IPS-20b (cell line): ENCODE results near the gene GYG2.
"Not testable (repeated sequence)": the region's sequence is repeated elsewhere in the genome, so short reads cannot be mapped to it uniquely, and the experiment has no call there.

Experiments used
- H3K27ac ChIP-seq: one replicate; pipeline ENCODE4 v1.5.1; 2013; ENCODE audit warnings: low read length
- H3K27me3 ChIP-seq: 2 replicates; pipeline ENCODE4 v1.6.1; 2013; ENCODE audit warnings: mild to moderate bottlenecking, low read length, inconsistent platforms; ENCODE audit not compliant: insufficient read depth
- H3K36me3 ChIP-seq: 2 replicates; pipeline ENCODE4 v1.6.1; 2013; ENCODE audit warnings: low read depth, mild to moderate bottlenecking, inconsistent platforms, low read length, moderate library complexity; ENCODE audit not compliant: insufficient read depth
- H3K4me1 ChIP-seq: 2 replicates; pipeline ENCODE4 v1.6.1; 2013; ENCODE audit warnings: mild to moderate bottlenecking, control low read depth, inconsistent platforms, low read length, moderate library complexity; ENCODE audit not compliant: insufficient read depth
- H3K4me3 ChIP-seq: 2 replicates; pipeline ENCODE4 v1.5.1; 2013; ENCODE audit warnings: mild to moderate bottlenecking, low read length, inconsistent platforms
- H3K9ac ChIP-seq: 2 replicates; pipeline ENCODE4 v1.6.1; 2013; ENCODE audit warnings: low read depth, mild to moderate bottlenecking, inconsistent platforms, low read length, moderate library complexity
- H3K9me3 ChIP-seq: 2 replicates; pipeline ENCODE4 v1.6.1; 2013; ENCODE audit warnings: mild to moderate bottlenecking, low read depth, low read length, inconsistent platforms; ENCODE audit not compliant: insufficient read depth

GYG2 gene

GRCh38 chrX:2894885-2895292, 66.2 kb downstream of the GYG2 start:
- Histone ChIP-seq H3K4me1 (peaks cover 16% of the 10 kb centered on the region), H3K9me3 (no peaks in the 10 kb centered on the region), H3K36me3 (no peaks in the 10 kb centered on the region), H3K27ac (no peak overlapping the region), H3K4me3 (no peak overlapping the region), H3K9ac (no peak overlapping the region), H3K27me3 (no peaks in the 10 kb centered on the region)

- Histone ChIP-seq H3K36me3 (no peaks in the 10 kb centered on the region), H3K4me1 (peaks cover 12% of the 10 kb centered on the region; the same call in 1 of the 2 replicates), H3K9me3 (no peaks in the 10 kb centered on the region), H3K27me3 (no peaks in the 10 kb centered on the region), H3K4me3 (no peak overlapping the region), H3K27ac (peak overlapping the region; percentile 83), H3K9ac (peak overlapping the region; percentile 63; the same call in 1 of the 2 replicates)
These were observed 68.6 kb downstream of the GYG2 start for GRCh38 chrX:2897311-2897689.

- peak overlapping the region; percentile 74; the same call in 1 of the 2 replicates for H3K9ac ChIP-seq
- not testable (repeated sequence) for H3K4me3 ChIP-seq
These were observed 69.2 kb downstream of the GYG2 start for GRCh38 chrX:2897690-2898623.

GRCh38 chrX:2898846-2899512, 70.2 kb downstream of the GYG2 start:
- Histone ChIP-seq H3K36me3 (no peaks in the 10 kb centered on the region), H3K9ac (peak overlapping the region; percentile 74; the same call in 1 of the 2 replicates), H3K4me3 (no peak overlapping the region), H3K27ac (peak overlapping the region; percentile 84), H3K27me3 (no peaks in the 10 kb centered on the region), H3K4me1 (peaks cover 12% of the 10 kb centered on the region; the same call in 1 of the 2 replicates), H3K9me3 (no peaks in the 10 kb centered on the region; the same call in 1 of the 2 replicates)

More at GRCh38 chrX:2897690-2898623, 69.2 kb downstream of the GYG2 start:
- H3K27me3 ChIP-seq, H3K36me3 ChIP-seq, H3K9me3 ChIP-seq: not testable (repeated sequence)
- H3K27ac ChIP-seq: peak overlapping the region; percentile 84
- peaks cover 12% of the 10 kb centered on the region; the same call in 1 of the 2 replicates for H3K4me1 ChIP-seq

- H3K27ac ChIP-seq: no peak overlapping the region
- peaks cover 12% of the 10 kb centered on the region; the same call in 1 of the 2 replicates for H3K4me1 ChIP-seq
- H3K27me3 ChIP-seq: no peaks in the 10 kb centered on the region
- H3K36me3 ChIP-seq: no peaks in the 10 kb centered on the region
- H3K9ac ChIP-seq: no peak overlapping the region
- H3K4me3 ChIP-seq: no peak overlapping the region
- H3K9me3 ChIP-seq: no peaks in the 10 kb centered on the region; the same call in 1 of the 2 replicates
These were observed 72.8 kb downstream of the GYG2 start for GRCh38 chrX:2901367-2902036.

- H3K36me3 ChIP-seq: no peaks in the 10 kb centered on the region
- no peak overlapping the region for H3K9ac ChIP-seq
- H3K4me3 ChIP-seq: no peak overlapping the region
- no peaks in the 10 kb centered on the region; the same call in 1 of the 2 replicates for H3K9me3 ChIP-seq
- no peak overlapping the region for H3K27ac ChIP-seq
- no peaks in the 10 kb centered on the region for H3K27me3 ChIP-seq
- H3K4me1 ChIP-seq: peaks cover 7% of the 10 kb centered on the region; the same call in 1 of the 2 replicates
These were observed 74.1 kb downstream of the GYG2 start for GRCh38 chrX:2902841-2903240.

GRCh38 chrX:2903366-2903765, 74.6 kb downstream of the GYG2 start:
- peaks cover 7% of the 10 kb centered on the region; the same call in 1 of the 2 replicates for H3K4me1 ChIP-seq
- H3K27ac ChIP-seq: no peak overlapping the region
- no peaks in the 10 kb centered on the region; the same call in 1 of the 2 replicates for H3K9me3 ChIP-seq
- H3K9ac ChIP-seq: no peak overlapping the region
- H3K36me3 ChIP-seq: no peaks in the 10 kb centered on the region
- H3K27me3 ChIP-seq: no peaks in the 10 kb centered on the region
- H3K4me3 ChIP-seq: no peak overlapping the region

- Histone ChIP-seq H3K27ac (no peak overlapping the region), H3K4me3 (no peak overlapping the region)
These were observed 78.6 kb downstream of the GYG2 start for GRCh38 chrX:2907295-2907694.

GRCh38 chrX:2908125-2908685, 79.5 kb downstream of the GYG2 start:
- Histone ChIP-seq H3K9ac (no peak overlapping the region), H3K27me3 (no peaks in the 10 kb centered on the region), H3K36me3 (no peaks in the 10 kb centered on the region), H3K27ac (no peak overlapping the region), H3K9me3 (no peaks in the 10 kb centered on the region; the same call in 1 of the 2 replicates), H3K4me1 (peaks cover 4% of the 10 kb centered on the region; the same call in 1 of the 2 replicates), H3K4me3 (no peak overlapping the region)

More at GRCh38 chrX:2907295-2907694, 78.6 kb downstream of the GYG2 start:
- Histone ChIP-seq H3K4me1 (no peaks in the 10 kb centered on the region), H3K9me3 (no peaks in the 10 kb centered on the region; the same call in 1 of the 2 replicates), H3K9ac (no peak overlapping the region), H3K27me3 (no peaks in the 10 kb centered on the region), H3K36me3 (no peaks in the 10 kb centered on the region)

- no peak overlapping the region for H3K27ac ChIP-seq
- H3K4me3 ChIP-seq: no peak overlapping the region
- H3K27me3 ChIP-seq: no peaks in the 10 kb centered on the region
- H3K4me1 ChIP-seq: peaks cover 11% of the 10 kb centered on the region; the same call in 1 of the 2 replicates
- no peak overlapping the region for H3K9ac ChIP-seq
- H3K36me3 ChIP-seq: no peaks in the 10 kb centered on the region
- no peaks in the 10 kb centered on the region for H3K9me3 ChIP-seq
These were observed 81.4 kb downstream of the GYG2 start for GRCh38 chrX:2910109-2910508.

GRCh38 chrX:2913118-2913517, 84.4 kb downstream of the GYG2 start:
- Histone ChIP-seq H3K9ac (peak overlapping the region; percentile 56; the same call in 1 of the 2 replicates), H3K4me3 (no peak overlapping the region), H3K27ac (no peak overlapping the region)

More at GRCh38 chrX:2913118-2913517, 84.4 kb downstream of the GYG2 start:
- Histone ChIP-seq H3K27me3 (no peaks in the 10 kb centered on the region), H3K36me3 (no peaks in the 10 kb centered on the region), H3K4me1 (peaks cover 11% of the 10 kb centered on the region; the same call in 1 of the 2 replicates), H3K9me3 (no peaks in the 10 kb centered on the region)
